Activated effector memory CD4-positive, alpha-beta T cell treated with anti-CD3 and anti-CD28 coated beads, Interleukin-2, amount 50 U/mL, for 16 hours (primary cell): ENCODE results near the gene LRRTM3.

ENCODE experiments used
- DNase-seq: peaks from one replicate; pipeline ENCODE4 v3.0.0-alpha.2; 2020

Gene LRRTM3

GRCh38 chr10:67036808-67037207 is 111.0 kb downstream of the LRRTM3 start:
- DNase-seq = no peak

DNA sequence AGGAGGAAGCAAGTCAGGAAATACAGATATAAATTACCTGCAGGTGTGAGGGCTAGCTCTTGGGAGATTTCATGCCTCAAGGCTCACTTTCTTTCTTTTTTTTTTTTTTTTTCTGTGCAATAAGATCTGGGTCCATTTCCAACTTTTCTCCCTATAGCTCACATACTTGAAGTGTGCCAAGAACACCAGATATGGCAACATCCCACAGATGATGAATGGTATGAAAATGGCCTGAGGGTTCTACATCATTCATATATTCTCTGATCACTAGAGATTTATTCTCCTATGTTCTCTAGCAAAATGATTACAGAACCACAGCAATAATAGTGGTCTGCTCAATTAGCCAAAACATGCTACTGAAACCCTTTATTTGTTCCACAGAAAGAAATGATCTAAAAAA is 117.2 kb downstream of the LRRTM3 start:
- no peak for DNase-seq

DNA sequence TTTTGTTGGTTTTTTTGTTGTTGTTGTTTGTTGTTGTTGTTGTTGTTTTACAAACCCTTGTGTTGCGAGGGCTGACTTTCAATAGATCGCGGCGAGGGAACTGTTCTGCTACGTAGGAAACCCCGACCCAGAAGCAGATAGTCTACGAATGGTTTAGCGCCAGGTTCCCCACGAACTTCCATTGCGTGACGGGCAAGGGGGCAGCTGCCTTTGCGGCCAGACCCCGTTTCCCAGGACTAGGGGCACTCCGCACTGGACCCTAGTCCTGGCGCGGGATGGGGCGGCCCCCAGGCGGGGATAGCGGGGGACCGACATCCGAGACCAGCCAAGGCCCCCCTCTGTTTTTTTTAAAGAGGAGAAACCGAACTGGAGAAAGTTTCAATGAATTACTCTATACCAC is 119.6 kb downstream of the LRRTM3 start:
- DNase-seq = no peak

DNA sequence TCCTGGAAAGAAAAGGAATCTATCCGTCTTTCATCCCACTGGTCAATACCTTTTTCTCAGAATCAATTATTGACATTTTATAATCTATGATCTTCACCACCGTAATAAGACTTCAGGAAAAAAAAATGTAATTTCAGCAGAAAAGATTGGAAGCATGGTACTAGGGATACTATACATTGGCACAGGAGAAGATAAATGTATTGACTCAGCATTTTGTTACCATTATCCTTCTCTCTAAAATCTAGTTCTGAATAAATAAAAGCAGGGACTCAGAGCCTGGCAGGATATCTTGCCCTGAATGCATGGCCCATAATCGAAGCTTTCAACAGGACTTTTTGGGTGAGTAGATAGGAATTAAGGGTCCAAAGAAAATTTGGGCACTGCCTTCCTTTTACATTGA is 120.7 kb downstream of the LRRTM3 start:
- no peak for DNase-seq

- DNase-seq = no peak
Observed at GRCh38 chr10:67049988-67050387, 124.2 kb downstream of the LRRTM3 start.

DNA sequence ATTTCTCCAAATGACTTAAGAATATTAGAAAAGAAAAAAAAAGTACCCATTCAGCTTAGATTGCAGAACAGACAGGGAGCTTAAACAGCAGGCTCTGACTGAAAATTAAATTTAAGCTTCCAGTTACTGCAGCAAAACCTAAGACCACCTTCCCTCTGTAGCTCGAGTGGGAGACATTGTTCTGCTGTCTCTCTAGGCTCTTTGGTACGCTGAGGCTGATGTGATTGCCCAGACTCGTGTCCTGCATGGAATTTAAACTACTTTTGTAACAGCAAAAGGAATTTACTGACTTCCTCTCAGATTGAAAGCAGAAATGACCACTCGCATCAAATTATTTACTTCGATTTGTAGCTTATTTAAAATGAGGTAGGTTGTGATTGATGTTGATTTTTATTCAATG is 124.6 kb downstream of the LRRTM3 start:
- no peak for DNase-seq

DNA sequence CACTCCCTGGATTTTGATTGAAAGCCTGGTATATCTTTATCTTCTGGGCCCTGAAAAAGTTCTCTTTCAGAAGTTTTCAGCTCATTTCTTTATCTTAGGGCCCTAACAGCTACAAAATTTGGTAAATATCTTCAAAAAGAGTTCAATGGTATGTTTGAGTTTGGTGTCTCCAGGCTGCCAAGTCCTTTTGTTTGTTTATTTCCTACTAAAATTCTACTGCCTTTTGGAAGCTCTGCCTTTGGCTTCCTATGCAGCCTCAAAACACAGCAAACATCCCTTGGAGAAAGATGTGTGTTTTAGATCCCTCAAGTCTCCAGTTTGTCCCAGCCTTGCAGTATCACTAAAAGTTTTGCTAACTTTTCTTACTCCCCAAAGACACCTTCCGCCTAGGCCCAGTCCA is 146.8 kb downstream of the LRRTM3 start:
- no peak for DNase-seq

- no peak for DNase-seq
Observed at GRCh38 chr10:67075491-67075971, 149.7 kb downstream of the LRRTM3 start.

DNA sequence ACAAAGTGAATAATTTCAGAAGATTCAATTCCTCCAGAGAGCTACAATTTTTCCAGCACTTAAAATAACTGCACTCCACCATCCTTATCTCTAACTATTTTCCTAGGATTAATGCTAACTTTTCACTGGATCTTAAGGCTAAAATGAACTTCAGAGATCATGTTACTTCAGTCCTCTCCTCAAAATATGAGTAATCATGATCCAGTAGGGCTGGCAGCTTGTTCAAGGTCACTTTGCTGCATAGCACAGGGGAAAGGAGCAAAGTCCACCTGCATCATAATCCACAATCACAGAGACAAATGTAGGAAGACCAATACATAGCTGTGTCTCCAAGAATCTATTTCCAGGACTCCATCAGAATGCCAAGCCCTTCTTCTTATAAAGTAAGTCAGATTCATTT is 150.3 kb downstream of the LRRTM3 start:
- no peak for DNase-seq

- no peak for DNase-seq
Observed at GRCh38 chr10:67077376-67077775, 151.5 kb downstream of the LRRTM3 start.

DNA sequence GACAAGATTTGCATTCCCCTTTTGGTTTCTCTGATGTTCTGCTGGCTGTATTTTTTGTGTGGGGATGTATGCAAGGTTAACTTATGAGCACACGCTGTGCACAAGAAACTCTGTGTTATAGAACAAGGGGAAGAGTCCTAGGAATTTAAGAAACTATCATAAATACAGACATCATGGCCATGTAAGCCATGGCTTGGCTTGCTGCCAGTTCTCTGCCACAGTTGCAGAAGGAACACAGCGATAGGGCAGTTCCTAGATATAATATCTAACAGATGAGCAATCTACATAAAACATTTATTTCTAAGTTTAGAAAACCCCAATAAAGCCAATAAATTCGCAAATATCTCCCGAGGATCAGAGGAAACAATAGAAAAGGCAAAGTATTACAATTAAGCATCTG is 153.3 kb downstream of the LRRTM3 start:
- no peak for DNase-seq

- no peak for DNase-seq
Observed at GRCh38 chr10:67086327-67087134, 160.7 kb downstream of the LRRTM3 start.

DNA sequence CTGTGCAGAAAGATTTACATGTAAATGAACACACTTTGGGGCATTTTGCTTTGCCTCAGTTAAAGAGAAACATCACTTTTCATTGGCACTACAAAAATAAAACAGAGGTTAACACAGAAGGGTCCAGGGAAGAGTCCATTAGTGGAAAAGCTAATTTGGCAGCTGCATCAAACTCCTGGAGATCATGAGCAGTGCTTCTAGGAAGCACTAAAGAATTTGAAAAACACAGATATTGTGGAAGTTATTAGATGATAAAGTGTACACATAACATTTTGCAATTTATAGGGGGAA is 161.2 kb downstream of the LRRTM3 start:
- no peak for DNase-seq

- DNase-seq = no peak
Observed at GRCh38 chr10:67088036-67088435, 162.2 kb downstream of the LRRTM3 start.

DNA sequence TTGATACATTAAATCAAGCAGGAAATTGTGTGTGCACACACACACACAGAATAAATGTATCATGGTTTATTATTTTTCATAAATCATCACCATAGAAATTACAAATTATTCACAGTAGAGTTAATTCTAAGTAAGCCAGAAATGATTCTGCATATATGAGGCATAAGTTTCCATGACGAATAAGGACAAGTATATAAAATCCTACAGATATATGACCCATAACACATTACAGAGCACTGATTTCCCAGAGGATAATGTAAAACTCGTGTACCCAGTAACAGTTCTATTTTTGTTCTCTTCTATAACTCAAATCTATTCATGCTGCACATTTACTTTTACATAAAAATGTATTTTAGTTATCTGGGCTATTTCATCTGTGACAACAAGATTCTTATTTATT is 169.7 kb downstream of the LRRTM3 start:
- no peak for DNase-seq

GRCh38 chr10:67098461-67098860 is 172.6 kb downstream of the LRRTM3 start:
- no peak for DNase-seq

GRCh38 chr10:67100951-67101350 is 175.1 kb downstream of the LRRTM3 start:
- no peak for DNase-seq

DNA sequence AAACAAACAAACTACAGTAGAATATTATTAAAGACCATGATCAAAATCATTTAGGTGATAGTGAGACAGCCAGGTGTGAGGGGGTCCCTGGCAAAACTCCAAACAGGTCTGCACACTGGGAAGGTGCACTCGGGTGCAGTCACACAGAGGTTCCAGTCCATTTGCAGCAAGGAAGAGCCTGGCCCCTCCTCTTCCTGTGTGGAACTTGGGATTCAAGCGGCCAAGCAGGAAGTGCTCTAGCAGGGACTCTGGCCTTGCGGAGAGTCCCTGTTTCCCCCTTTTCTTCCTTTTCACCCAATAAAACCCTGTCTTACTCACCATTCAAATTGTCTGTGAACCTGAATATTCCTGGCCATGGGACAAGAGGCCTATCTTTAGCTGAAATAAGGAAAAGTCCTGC is 181.8 kb downstream of the LRRTM3 start:
- no peak for DNase-seq

- no peak for DNase-seq
Observed at GRCh38 chr10:67110286-67110685, 184.4 kb downstream of the LRRTM3 start.

- DNase-seq = no peak
Observed at GRCh38 chr10:67112765-67113164, 186.9 kb downstream of the LRRTM3 start.

DNA sequence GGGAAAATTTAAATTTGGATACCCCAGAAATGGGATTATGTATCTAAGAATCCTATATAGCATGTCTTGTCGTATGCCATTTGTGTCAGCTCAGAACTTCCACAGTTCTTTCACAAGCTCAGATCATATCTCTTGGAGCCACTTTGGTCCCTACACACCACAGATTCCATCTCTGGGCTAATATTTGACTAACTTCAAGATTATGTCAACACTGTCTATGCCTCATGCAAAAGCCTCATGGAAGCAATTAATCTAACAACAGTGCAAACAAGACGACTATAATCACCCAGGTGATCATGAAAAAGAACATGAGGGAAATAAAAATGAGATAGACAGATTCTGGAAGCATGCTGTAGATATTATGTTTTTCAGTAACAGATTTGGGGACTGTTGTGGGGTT is 189.1 kb downstream of the LRRTM3 start:
- no peak for DNase-seq

GRCh38 chr10:67115972-67116371 is 190.1 kb downstream of the LRRTM3 start:
- DNase-seq = no peak

- DNase-seq = no peak
Observed at GRCh38 chr10:67119651-67120050, 193.8 kb downstream of the LRRTM3 start.

DNA sequence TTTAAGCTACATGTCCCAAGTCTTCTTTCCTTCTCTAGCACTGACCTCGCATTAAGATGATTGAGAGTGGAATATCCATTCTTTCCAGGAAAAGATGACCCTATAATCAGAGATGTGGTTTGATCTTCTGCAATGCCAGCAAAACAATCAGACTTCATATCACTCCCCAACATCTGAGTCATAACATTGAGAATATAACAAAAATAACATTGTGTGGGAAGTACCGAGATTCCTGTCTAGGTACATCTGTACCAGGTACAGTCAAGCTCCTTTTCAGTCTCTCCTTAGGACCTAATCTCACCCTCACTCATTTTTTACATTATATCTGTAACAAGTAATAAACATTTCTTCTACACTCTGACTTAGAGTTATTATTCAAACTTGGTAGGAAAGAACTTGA is 201.6 kb downstream of the LRRTM3 start:
- no peak for DNase-seq

DNA sequence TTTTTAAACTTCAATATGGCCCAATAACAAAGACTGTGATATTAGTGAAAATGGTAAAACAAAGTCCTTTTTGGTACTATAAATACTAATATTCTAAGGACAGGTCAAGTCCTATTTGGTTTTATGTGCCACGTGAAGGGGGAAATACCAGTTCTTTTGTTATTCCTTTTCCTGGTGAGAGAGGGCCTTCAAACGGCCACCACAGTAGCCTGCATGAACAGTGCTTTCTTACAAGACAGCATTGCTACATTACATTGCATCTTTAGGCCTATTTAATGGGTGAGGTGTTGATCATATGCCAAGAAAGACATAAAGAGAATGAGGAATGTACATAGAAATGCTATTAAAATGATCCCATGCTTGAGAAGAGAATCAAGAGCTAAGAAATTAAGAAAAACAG is 214.8 kb downstream of the LRRTM3 start:
- no peak for DNase-seq
